Ishikawa (cell line): ENCODE measurements around the gene ALKBH5.

Source experiments
- CEBPB ChIP-seq: IDR thresholded peaks from 2 replicates; pipeline ENCODE4 v1.6.1; 2012
- CREB1 ChIP-seq: IDR thresholded peaks from 2 replicates; pipeline ENCODE4 v1.6.1; 2012; ENCODE audit warnings: low read depth
- EGR1 ChIP-seq: IDR thresholded peaks from 2 replicates; pipeline ENCODE4 v1.6.1; 2012
- EP300 ChIP-seq: IDR thresholded peaks from 2 replicates; pipeline ENCODE4 v1.6.1; 2012; ENCODE audit warnings: borderline replicate concordance
- FOXM1 ChIP-seq: IDR thresholded peaks from 2 replicates; pipeline ENCODE4 v1.6.1; 2012; ENCODE audit warnings: low read depth, borderline replicate concordance
- MAX ChIP-seq: IDR thresholded peaks from 2 replicates; pipeline ENCODE4 v1.6.1; 2012
- NFIC ChIP-seq: IDR thresholded peaks from 2 replicates; pipeline ENCODE4 v1.6.1; 2012
- RAD21 ChIP-seq: IDR thresholded peaks from 2 replicates; pipeline ENCODE4 v1.6.1; 2012; ENCODE audit warnings: low read depth
- REST ChIP-seq: IDR thresholded peaks from 2 replicates; pipeline ENCODE4 v1.6.1; 2012; ENCODE audit warnings: low read depth, mild to moderate bottlenecking
- TAF1 ChIP-seq: IDR thresholded peaks from 2 replicates; pipeline ENCODE4 v1.6.1; 2012; ENCODE audit warnings: low read depth, mild to moderate bottlenecking
- TCF12 ChIP-seq: IDR thresholded peaks from 2 replicates; pipeline ENCODE4 v1.6.1; 2012; ENCODE audit warnings: low read depth
- TEAD4 ChIP-seq: IDR thresholded peaks from 2 replicates; pipeline ENCODE4 v1.6.1; 2012
- USF1 ChIP-seq: IDR thresholded peaks from 2 replicates; pipeline ENCODE4 v1.6.1; 2012
- YY1 ChIP-seq: IDR thresholded peaks from 2 replicates; pipeline ENCODE4 v1.6.1; 2012; ENCODE audit warnings: low read depth
- ZBTB7A ChIP-seq: IDR thresholded peaks from 2 replicates; pipeline ENCODE4 v1.6.1; 2012; ENCODE audit warnings: low read depth

The ALKBH5 gene

GRCh38 chr17:18146980-18147379 lies 36.6 kb upstream of the ALKBH5 start:
- TF ChIP-seq ZBTB7A, result no peak
- TF ChIP-seq USF1, result no peak
- TF ChIP-seq RAD21, result no peak
- TF ChIP-seq TEAD4, result no peak
- no peak for TF ChIP-seq MAX
- no peak for TF ChIP-seq CREB1
- no peak for TF ChIP-seq EP300

- no peak for TF ChIP-seq EP300
- TF ChIP-seq TCF12, result no peak
- TF ChIP-seq NFIC, result no peak
- no peak for TF ChIP-seq EGR1
Measured at GRCh38 chr17:18148586-18148985, 35.0 kb upstream of the ALKBH5 start.

GRCh38 chr17:18151290-18151689 lies 32.3 kb upstream of the ALKBH5 start:
- no peak for TF ChIP-seq TAF1
- no peak for TF ChIP-seq EP300
- TF ChIP-seq CEBPB, result no peak
- no peak for TF ChIP-seq TEAD4
- TF ChIP-seq NFIC, result no peak
- no peak for TF ChIP-seq FOXM1

GRCh38 chr17:18155179-18155578 lies 28.4 kb upstream of the ALKBH5 start:
- TF ChIP-seq NFIC, result no peak
- no peak for TF ChIP-seq EGR1
- TF ChIP-seq CREB1, result no peak

GRCh38 chr17:18156171-18156975 lies 27.3 kb upstream of the ALKBH5 start:
- no peak for TF ChIP-seq TCF12

GRCh38 chr17:18156976-18157280 lies 26.7 kb upstream of the ALKBH5 start:
- TF ChIP-seq MAX, result no peak
- TF ChIP-seq TCF12, result no peak
- TF ChIP-seq ZBTB7A, result no peak
- no peak for TF ChIP-seq CEBPB
- TF ChIP-seq USF1, result no peak
- TF ChIP-seq FOXM1, result no peak
- no peak for TF ChIP-seq EGR1
- TF ChIP-seq NFIC, result no peak
- no peak for TF ChIP-seq CREB1
- no peak for TF ChIP-seq TAF1
- TF ChIP-seq RAD21, result no peak
- no peak for TF ChIP-seq EP300
- TF ChIP-seq REST, result no peak
- TF ChIP-seq YY1, result no peak

GRCh38 chr17:18157354-18157985 lies 26.2 kb upstream of the ALKBH5 start:
- TF ChIP-seq CREB1, result no peak

- TF ChIP-seq NFIC (peak; percentile 47), CREB1 (peak; percentile 54; the same call in 1 of the 2 replicates), CEBPB (no peak), EGR1 (peak; percentile 96)
Measured at GRCh38 chr17:18158022-18158600, 25.5 kb upstream of the ALKBH5 start.

GRCh38 chr17:18159551-18160120 lies 24.0 kb upstream of the ALKBH5 start:
- no peak for TF ChIP-seq REST
- TF ChIP-seq TCF12, result no peak
- no peak for TF ChIP-seq EGR1
- no peak for TF ChIP-seq NFIC
- no peak for TF ChIP-seq TEAD4
- no peak for TF ChIP-seq YY1
